Measurements from ENCODE around the gene PHOX2A.
"Not testable (repeated sequence)": the region's sequence is repeated elsewhere in the genome, so short reads cannot be mapped to it uniquely, and the experiment has no call there.

Gene PHOX2A

GRCh38 chr11:72280037-72280436 is 36.1 kb upstream of the PHOX2A start:
- no peak for TF ChIP-seq CTCF (IDR thresholded peaks at IDR 0.05; ENCODE audit: low read depth, low read length, missing control alignments)
- no peak for DNase-seq (ENCODE audit: low read depth)
- no peak overlapping the region for H3K4me3 ChIP-seq (ENCODE audit: low read depth, low read length)

- no peak for DNase-seq (ENCODE audit: low read depth)
- H3K4me3 ChIP-seq (ENCODE audit: low read depth, low read length): no peak overlapping the region
- no peak for TF ChIP-seq CTCF (IDR thresholded peaks at IDR 0.05; ENCODE audit: low read depth, low read length, missing control alignments)
Observed at GRCh38 chr11:72278905-72279304, 34.9 kb upstream of the PHOX2A start.

GRCh38 chr11:72274435-72274834 is 30.5 kb upstream of the PHOX2A start:
- no peak overlapping the region for H3K4me3 ChIP-seq (ENCODE audit: low read depth, low read length)
- TF ChIP-seq CTCF (IDR thresholded peaks at IDR 0.05; ENCODE audit: low read depth, low read length, missing control alignments): no peak
- no peak for DNase-seq (ENCODE audit: low read depth)

GRCh38 chr11:72271980-72272379 is 28.0 kb upstream of the PHOX2A start:
- TF ChIP-seq CTCF (IDR thresholded peaks at IDR 0.05; ENCODE audit: low read depth, low read length, missing control alignments): no peak
- no peak for DNase-seq (ENCODE audit: low read depth)
- H3K4me3 ChIP-seq (ENCODE audit: low read depth, low read length): no peak overlapping the region

GRCh38 chr11:72267956-72268617 is 24.1 kb upstream of the PHOX2A start:
- TF ChIP-seq CTCF (IDR thresholded peaks at IDR 0.05; ENCODE audit: low read depth, low read length, missing control alignments): no peak
- DNase-seq (ENCODE audit: low read depth): no peak
- no peak overlapping the region for H3K4me3 ChIP-seq (ENCODE audit: low read depth, low read length)

- H3K4me3 ChIP-seq (ENCODE audit: low read depth, low read length); DNase-seq (ENCODE audit: low read depth): not testable (repeated sequence)
Observed at GRCh38 chr11:72266960-72267359, 23.0 kb upstream of the PHOX2A start.

GRCh38 chr11:72265951-72266350 is 22.0 kb upstream of the PHOX2A start:
- no peak for TF ChIP-seq CTCF (IDR thresholded peaks at IDR 0.05; ENCODE audit: low read depth, low read length, missing control alignments)
- DNase-seq (ENCODE audit: low read depth): no peak
- no peak overlapping the region for H3K4me3 ChIP-seq (ENCODE audit: low read depth, low read length)

Data from GM12864 (cell line).